HCT116 (cell line): ENCODE data around the gene SYN1. TPM values are rescaled to one million over a fixed set of nuclear protein-coding genes. Genes with fewer than 3 reads are reported as not detected.

Experiments
- ATAC-seq: fragments of 200-7000 bp; cut with Tn5 transposase; 2 replicates; pipeline ENCODE4 v1.9.1; 2020; ENCODE audit warnings: mild to moderate bottlenecking, moderate library complexity
- BruUV-seq: library from RNA; stranded (reverse); fragments of 400-500 nt; replicated peaks from 2 replicates; lab custom pipeline; 2021; lab: Mats Ljungman, UMichigan
- CTCF ChIA-PET: fragments of 300-600 bp; sonication (Branson Sonifier 250); formaldehyde crosslinking; loops from one replicate; lab custom pipeline; 2021; ENCODE audit warnings: antibody characterized with exemption; lab: Charles Lee
- POLR2A ChIA-PET: fragments of 300-600, 350-600 bp; sonication (Branson Sonifier 250); formaldehyde crosslinking; loops from one replicate; lab custom pipeline; 2021; ENCODE audit warnings: antibody characterized with exemption; lab: Charles Lee
- RAD21 ChIA-PET, 2 experiments: fragments of 300-600 bp; sonication (Branson Sonifier 250); formaldehyde crosslinking; loops; one replicate each; lab custom pipeline; 2023; ENCODE audit warnings: low total read pairs in 2 of 2; ENCODE audit not compliant: uncharacterized antibody in 2 of 2, unreplicated experiment in 2 of 2, low non-redundant PET in 1 of 2; lab: Charles Lee
- DNase-seq: peaks from one replicate; pipeline ENCODE4 v3.0.0-alpha.2; 2010; ENCODE audit warnings: low read depth, low spot score
- H2AFZ ChIP-seq: fragments of 200-600 bp; shearing (Covaris generic), sonication (generic); 2 replicates; pipeline ENCODE4 v1.6.1; 2017; ENCODE audit warnings: low read depth, mixed run types, mixed read lengths, antibody characterized with exemption, low read length; ENCODE audit not compliant: poor library complexity, severe bottlenecking
- H3K27ac ChIP-seq: 2 replicates; pipeline ENCODE4 v1.5.1; 2012; ENCODE audit warnings: low read depth, low read length
- H3K27me3 ChIP-seq: fragments of 200-600 bp; sonication (generic); 2 replicates; pipeline ENCODE4 v1.6.1; 2016; ENCODE audit warnings: mixed run types, low read length, mixed read lengths; ENCODE audit not compliant: insufficient read depth
- H3K36me3 ChIP-seq, 2 experiments: fragments of 200-500 bp in 1 of 2; fragments of 200-600 bp in 1 of 2; sonication (Bioruptor generic) in 1 of 2; sonication (generic) in 1 of 2; 2 replicates each; pipeline versions ENCODE4 v1.5.1 to v1.6.1; 2014 to 2016; ENCODE audit warnings: low read length in 2 of 2, inconsistent platforms in 1 of 2, mixed read lengths in 1 of 2, mixed run types in 1 of 2; ENCODE audit not compliant: insufficient read depth in 2 of 2, control insufficient read depth in 1 of 2
- H3K4me1 ChIP-seq, 2 experiments: fragments of 200-600 bp in 1 of 2; sonication (generic) in 1 of 2; 2 replicates each; pipeline versions ENCODE4 v1.5.1 to v1.6.1; 2012 to 2017; ENCODE audit warnings: low read length in 2 of 2, inconsistent platforms in 1 of 2, mild to moderate bottlenecking in 1 of 2, mixed read lengths in 1 of 2, mixed run types in 1 of 2, moderate library complexity in 1 of 2; ENCODE audit not compliant: insufficient read depth in 2 of 2, control insufficient read depth in 1 of 2
- H3K4me2 ChIP-seq: fragments of 200-600 bp; sonication (generic); 2 replicates; pipeline ENCODE4 v1.6.1; 2017; ENCODE audit warnings: mixed run types, low read length, mixed read lengths
- H3K4me3 ChIP-seq, 2 experiments: fragments of 200-600 bp in 1 of 2; sonication (generic) in 1 of 2; replicated peaks in 1 of 2; 2 replicates each; pipeline ENCODE4 v1.5.1; 2011 to 2016; ENCODE audit warnings: low read length in 2 of 2, control low read depth in 1 of 2, low read depth in 1 of 2, mild to moderate bottlenecking in 1 of 2, mixed read lengths in 1 of 2, mixed run types in 1 of 2
- H3K79me2 ChIP-seq: fragments of 200-600 bp; sonication (generic); 2 replicates; pipeline ENCODE4 v1.6.1; 2017; ENCODE audit warnings: mild to moderate bottlenecking, mixed run types, low read length, moderate library complexity, mixed read lengths; ENCODE audit not compliant: insufficient read depth
- H3K9ac ChIP-seq: fragments of 200-600 bp; sonication (generic); 2 replicates; pipeline ENCODE4 v1.6.1; 2016; ENCODE audit warnings: low read length, mixed read lengths
- H3K9me2 ChIP-seq: fragments of 200-600 bp; sonication (generic), shearing (Covaris generic); 2 replicates; pipeline ENCODE4 v1.6.1; 2017; ENCODE audit warnings: mixed run types, mild to moderate bottlenecking, moderate library complexity; ENCODE audit not compliant: insufficient read depth
- H3K9me3 ChIP-seq, 2 experiments: fragments of 200-500 bp in 1 of 2; fragments of 200-600 bp in 1 of 2; sonication (Bioruptor generic) in 1 of 2; sonication (generic) in 1 of 2; 2 replicates each; pipeline ENCODE4 v1.6.1; 2014 to 2017; ENCODE audit warnings: low read length in 2 of 2, mixed read lengths in 2 of 2, inconsistent platforms in 1 of 2, low read depth in 1 of 2, mild to moderate bottlenecking in 1 of 2, mixed run types in 1 of 2, moderate library complexity in 1 of 2; ENCODE audit not compliant: control insufficient read depth in 1 of 2, insufficient read depth in 1 of 2
- H4K20me1 ChIP-seq: fragments of 200-600 bp; sonication (generic), shearing (Covaris generic); 2 replicates; pipeline ENCODE4 v1.6.1; 2017; ENCODE audit warnings: mixed run types, mild to moderate bottlenecking, moderate library complexity; ENCODE audit not compliant: insufficient read depth
- CBX3 ChIP-seq: IDR thresholded peaks from 2 replicates; pipeline ENCODE4 v1.6.1; 2012; ENCODE audit warnings: low read depth
- CEBPB ChIP-seq: IDR thresholded peaks from 2 replicates; pipeline ENCODE4 v1.6.1; 2012; ENCODE audit warnings: low read depth
- ELF1 ChIP-seq: IDR thresholded peaks from 2 replicates; pipeline ENCODE4 v1.6.1; 2012; ENCODE audit warnings: low read depth, borderline replicate concordance
- EZH2 ChIP-seq: fragments of 200-600 bp; sonication (generic); IDR thresholded peaks from 2 replicates; pipeline ENCODE4 v1.6.1; 2017; ENCODE audit warnings: antibody characterized with exemption, mixed run types
- EZH2phosphoT487 ChIP-seq: fragments of 200-600 bp; IDR thresholded peaks from 2 replicates; pipeline ENCODE4 v1.6.1; 2018; ENCODE audit warnings: antibody characterized with exemption, borderline replicate concordance
- FOSL1 ChIP-seq: IDR thresholded peaks from 2 replicates; pipeline ENCODE4 v1.6.1; 2012; ENCODE audit warnings: low read depth
- JUND ChIP-seq: IDR thresholded peaks from 2 replicates; pipeline ENCODE4 v1.6.1; 2012
- POLR2A ChIP-seq: IDR thresholded peaks from 2 replicates; pipeline ENCODE4 v1.7.0; 2011; ENCODE audit warnings: borderline replicate concordance; ENCODE audit not compliant: insufficient read depth, insufficient read length; ENCODE audit errors: extremely low read depth
- POLR2AphosphoS5 ChIP-seq: IDR thresholded peaks from 2 replicates; pipeline ENCODE4 v1.6.1; 2011; ENCODE audit warnings: mild to moderate bottlenecking, low read depth, low read length, moderate library complexity
- RAD21 ChIP-seq: IDR thresholded peaks from 2 replicates; pipeline ENCODE4 v1.6.1; 2012; ENCODE audit warnings: low read depth, mild to moderate bottlenecking
- SIN3A ChIP-seq: IDR thresholded peaks from 2 replicates; pipeline ENCODE4 v1.6.1; 2012; ENCODE audit warnings: low read depth
- SP1 ChIP-seq: IDR thresholded peaks from 2 replicates; pipeline ENCODE4 v1.6.1; 2012; ENCODE audit warnings: low read depth
- SRF ChIP-seq: IDR thresholded peaks from 2 replicates; pipeline ENCODE4 v1.6.1; 2012; ENCODE audit warnings: low read depth
- YY1 ChIP-seq: IDR thresholded peaks from 2 replicates; pipeline ENCODE4 v1.6.1; 2011; ENCODE audit warnings: low read length, low read depth, moderate library complexity, mild to moderate bottlenecking; ENCODE audit not compliant: insufficient replicate concordance; ENCODE audit errors: extremely low read depth
- intact Hi-C: fragments of 100-400 bp; cut with micrococcal nuclease; formaldehyde crosslinking; loops from 2 replicates; pipeline ENCODE4 v1.10.0; 2022
- total RNA-seq: library from RNA; stranded (reverse); gene quantifications from one replicate; pipeline ENCODE4 v1.2.1, GENCODE V29; 2021; ENCODE audit not compliant: unreplicated experiment
- TF ChIP-seq, protein P1 (sequence below): IDR thresholded peaks from 2 replicates; pipeline ENCODE4 v1.6.1; 2012
- TF ChIP-seq, protein P2 (sequence below), 3 experiments: fragments of 200-600 bp in 1 of 3; sonication (generic) in 1 of 3; IDR thresholded peaks in 2 of 3; conservative IDR thresholded peaks in 1 of 3; 2 replicates each; pipeline ENCODE4 v1.5.1; 2012 to 2017; ENCODE audit warnings: low read depth in 2 of 3, low read length in 2 of 3, antibody characterized with exemption in 1 of 3, borderline replicate concordance in 1 of 3, control low read depth in 1 of 3, mild to moderate bottlenecking in 1 of 3, mixed read lengths in 1 of 3, mixed run types in 1 of 3, moderate library complexity in 1 of 3; ENCODE audit not compliant: insufficient read depth in 1 of 3
- TF ChIP-seq, protein P3 (sequence below): IDR thresholded peaks from 2 replicates; pipeline ENCODE4 v1.6.1; 2012; ENCODE audit warnings: low read depth

SYN1 gene
- total RNA-seq, 1 experiment from 2014 or later, result 0.86 TPM

DNA sequence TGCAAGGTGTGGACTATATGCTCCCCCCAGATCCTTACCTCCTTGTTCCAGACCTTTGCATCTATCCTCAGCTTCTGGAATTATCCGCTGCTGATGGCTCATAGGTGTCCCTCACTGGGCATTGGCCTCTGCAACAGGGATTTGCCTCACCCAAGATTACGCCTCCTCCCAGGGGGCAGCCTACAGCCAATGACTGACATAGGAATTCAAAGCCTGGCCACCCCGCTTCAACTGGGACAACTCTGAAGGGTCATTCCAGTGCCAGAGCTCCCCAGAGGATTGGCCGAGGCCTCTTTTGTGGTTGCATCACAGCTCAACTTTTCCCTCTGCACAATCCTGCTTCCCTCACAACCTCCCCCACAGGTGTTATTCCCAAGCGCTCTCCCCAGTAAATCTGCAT, 5.0 kb downstream of the SYN1 start:
- no peaks in the 10 kb centered on the region; a peak in 1 of 4 replicates for H3K4me1 ChIP-seq

DNA sequence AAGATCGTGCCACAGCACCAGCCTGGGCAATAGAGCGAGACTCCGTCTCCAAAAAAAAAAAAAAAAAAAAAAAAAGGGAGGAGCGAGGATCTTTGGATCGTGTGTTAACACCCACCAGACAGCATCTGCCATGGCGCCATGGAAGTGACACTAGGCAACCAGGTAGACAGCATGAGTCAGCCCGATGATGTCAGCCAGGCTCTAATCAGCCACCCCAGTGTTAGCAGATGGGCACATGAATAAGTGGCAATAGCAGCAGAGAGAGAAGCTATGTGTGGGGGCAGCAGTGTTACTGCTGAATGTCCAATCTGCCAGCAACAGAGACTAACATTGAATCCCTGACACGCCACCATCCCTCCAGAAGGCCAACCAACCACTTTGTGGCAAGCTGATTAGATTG, 6.6 kb downstream of the SYN1 start:
- no TSS peak for BruUV-seq
- Histone ChIP-seq H2AFZ (no peak overlapping the region), H4K20me1 (no peaks in the 10 kb centered on the region), H3K27ac (no peak overlapping the region), H3K4me1 (no peaks in the 10 kb centered on the region; a peak in 1 of 4 replicates), H3K4me2 (no peak overlapping the region), H3K9ac (no peak overlapping the region), H3K36me3 (no peaks in the 10 kb centered on the region), H3K9me2 (no peaks in the 10 kb centered on the region), H3K4me3 (no peak overlapping the region), H3K79me2 (no peaks in the 10 kb centered on the region), H3K9me3 (no peaks in the 10 kb centered on the region), H3K27me3 (no peaks in the 10 kb centered on the region)
- RAD21 ChIA-PET, result no interaction called here
- intact Hi-C loops, result no loop called here
- POLR2A ChIA-PET, result no interaction called here
- DNase-seq, result no peak
- ATAC-seq, result no peak
- CTCF ChIA-PET, result no interaction called here
- TF ChIP-seq, protein P1, sequence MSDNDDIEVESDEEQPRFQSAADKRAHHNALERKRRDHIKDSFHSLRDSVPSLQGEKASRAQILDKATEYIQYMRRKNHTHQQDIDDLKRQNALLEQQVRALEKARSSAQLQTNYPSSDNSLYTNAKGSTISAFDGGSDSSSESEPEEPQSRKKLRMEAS, result no peak
- TF ChIP-seq SRF, result no peak
- TF ChIP-seq, protein P2, sequence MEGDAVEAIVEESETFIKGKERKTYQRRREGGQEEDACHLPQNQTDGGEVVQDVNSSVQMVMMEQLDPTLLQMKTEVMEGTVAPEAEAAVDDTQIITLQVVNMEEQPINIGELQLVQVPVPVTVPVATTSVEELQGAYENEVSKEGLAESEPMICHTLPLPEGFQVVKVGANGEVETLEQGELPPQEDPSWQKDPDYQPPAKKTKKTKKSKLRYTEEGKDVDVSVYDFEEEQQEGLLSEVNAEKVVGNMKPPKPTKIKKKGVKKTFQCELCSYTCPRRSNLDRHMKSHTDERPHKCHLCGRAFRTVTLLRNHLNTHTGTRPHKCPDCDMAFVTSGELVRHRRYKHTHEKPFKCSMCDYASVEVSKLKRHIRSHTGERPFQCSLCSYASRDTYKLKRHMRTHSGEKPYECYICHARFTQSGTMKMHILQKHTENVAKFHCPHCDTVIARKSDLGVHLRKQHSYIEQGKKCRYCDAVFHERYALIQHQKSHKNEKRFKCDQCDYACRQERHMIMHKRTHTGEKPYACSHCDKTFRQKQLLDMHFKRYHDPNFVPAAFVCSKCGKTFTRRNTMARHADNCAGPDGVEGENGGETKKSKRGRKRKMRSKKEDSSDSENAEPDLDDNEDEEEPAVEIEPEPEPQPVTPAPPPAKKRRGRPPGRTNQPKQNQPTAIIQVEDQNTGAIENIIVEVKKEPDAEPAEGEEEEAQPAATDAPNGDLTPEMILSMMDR (IDR thresholded peaks at IDR 0.05 in 2 of 3, conservative IDR thresholded peaks at IDR 0.05 in 1 of 3; ENCODE audit: borderline replicate concordance in 1 of 3, insufficient read depth in 1 of 3, low read depth in 2 of 3, low read length in 2 of 3), result no peak
- TF ChIP-seq CEBPB, result no peak
- no peak for TF ChIP-seq JUND
- TF ChIP-seq POLR2A, result no peak
- no peak for TF ChIP-seq YY1
- no peak for TF ChIP-seq EZH2
- no peak for TF ChIP-seq ELF1
- TF ChIP-seq SIN3A, result no peak
- TF ChIP-seq, protein P3, sequence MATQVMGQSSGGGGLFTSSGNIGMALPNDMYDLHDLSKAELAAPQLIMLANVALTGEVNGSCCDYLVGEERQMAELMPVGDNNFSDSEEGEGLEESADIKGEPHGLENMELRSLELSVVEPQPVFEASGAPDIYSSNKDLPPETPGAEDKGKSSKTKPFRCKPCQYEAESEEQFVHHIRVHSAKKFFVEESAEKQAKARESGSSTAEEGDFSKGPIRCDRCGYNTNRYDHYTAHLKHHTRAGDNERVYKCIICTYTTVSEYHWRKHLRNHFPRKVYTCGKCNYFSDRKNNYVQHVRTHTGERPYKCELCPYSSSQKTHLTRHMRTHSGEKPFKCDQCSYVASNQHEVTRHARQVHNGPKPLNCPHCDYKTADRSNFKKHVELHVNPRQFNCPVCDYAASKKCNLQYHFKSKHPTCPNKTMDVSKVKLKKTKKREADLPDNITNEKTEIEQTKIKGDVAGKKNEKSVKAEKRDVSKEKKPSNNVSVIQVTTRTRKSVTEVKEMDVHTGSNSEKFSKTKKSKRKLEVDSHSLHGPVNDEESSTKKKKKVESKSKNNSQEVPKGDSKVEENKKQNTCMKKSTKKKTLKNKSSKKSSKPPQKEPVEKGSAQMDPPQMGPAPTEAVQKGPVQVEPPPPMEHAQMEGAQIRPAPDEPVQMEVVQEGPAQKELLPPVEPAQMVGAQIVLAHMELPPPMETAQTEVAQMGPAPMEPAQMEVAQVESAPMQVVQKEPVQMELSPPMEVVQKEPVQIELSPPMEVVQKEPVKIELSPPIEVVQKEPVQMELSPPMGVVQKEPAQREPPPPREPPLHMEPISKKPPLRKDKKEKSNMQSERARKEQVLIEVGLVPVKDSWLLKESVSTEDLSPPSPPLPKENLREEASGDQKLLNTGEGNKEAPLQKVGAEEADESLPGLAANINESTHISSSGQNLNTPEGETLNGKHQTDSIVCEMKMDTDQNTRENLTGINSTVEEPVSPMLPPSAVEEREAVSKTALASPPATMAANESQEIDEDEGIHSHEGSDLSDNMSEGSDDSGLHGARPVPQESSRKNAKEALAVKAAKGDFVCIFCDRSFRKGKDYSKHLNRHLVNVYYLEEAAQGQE, result no peak
- TF ChIP-seq POLR2AphosphoS5, result no peak

More for the DNA sequence above, 5.0 kb downstream of the SYN1 start:
- intact Hi-C loops, result no loop called here
- no TSS peak for BruUV-seq
- CTCF ChIA-PET, result no interaction called here
- H3K4me2 ChIP-seq, result no peak overlapping the region
- H3K9me3 ChIP-seq, result no peaks in the 10 kb centered on the region
- no peak overlapping the region for H3K27ac ChIP-seq
- no peaks in the 10 kb centered on the region for H3K36me3 ChIP-seq
- H4K20me1 ChIP-seq, result no peaks in the 10 kb centered on the region
- H3K4me3 ChIP-seq, result no peak overlapping the region
- no peaks in the 10 kb centered on the region for H3K27me3 ChIP-seq
- H3K9ac ChIP-seq, result no peak overlapping the region
- no peak overlapping the region for H2AFZ ChIP-seq
- no peaks in the 10 kb centered on the region for H3K9me2 ChIP-seq
- TF ChIP-seq RAD21, result no peak
- TF ChIP-seq SP1, result no peak
- no peak for TF ChIP-seq FOSL1
- TF ChIP-seq CBX3, result no peak
- no peak for TF ChIP-seq EZH2
- TF ChIP-seq EZH2phosphoT487, result no peak
- TF ChIP-seq, protein P1, result no peak
- TF ChIP-seq POLR2A, result no peak
- no peak for TF ChIP-seq SIN3A
- TF ChIP-seq, all 23 proteins: peak for 0
- ChIA-PET POLR2A (interaction anchor here (0.6 kb wide), 1 partner anchor 35 kb away, joined by 3 read pairs; no protein-coding TSS in a partner anchor), RAD21 (no interaction called here)
- DNase-seq (no peak), ATAC-seq (no peak)
- no peaks in the 10 kb centered on the region for H3K79me2 ChIP-seq
